PC-3 (cell line): ENCODE data around the gene HSD3B7. TPM values are rescaled to one million over a fixed set of nuclear protein-coding genes. Genes with fewer than 3 reads are reported as not detected.
A peak's percentile ranks its signal among the peaks of the same experiment; 100 is the strongest.

Experiments
- ATAC-seq: fragments of 200-7000 bp; cut with Tn5 transposase; 2 replicates; pipeline ENCODE4 v1.9.1; 2020; ENCODE audit warnings: mild to moderate bottlenecking, moderate library complexity
- BruUV-seq: library from RNA; stranded (reverse); fragments of 400-500 nt; replicated peaks from 2 replicates; lab custom pipeline; 2021; lab: Mats Ljungman, UMichigan
- CTCF ChIA-PET: fragments of 300-600 bp; sonication (Branson Sonifier 250); formaldehyde crosslinking; loops from one replicate; lab custom pipeline; 2022; ENCODE audit warnings: antibody characterized with exemption; lab: Charles Lee
- POLR2A ChIA-PET: fragments of 300-600 bp; sonication (Branson Sonifier 250); formaldehyde crosslinking; loops from one replicate; lab custom pipeline; 2022; ENCODE audit warnings: antibody characterized with exemption; ENCODE audit not compliant: unreplicated experiment; lab: Charles Lee
- DNase-seq: peaks from one replicate; pipeline ENCODE4 v3.0.0-alpha.2; 2015
- H2AFZ ChIP-seq: fragments of 300-600 bp; sonication (generic); 2 replicates; pipeline ENCODE4 v1.6.0; 2016; ENCODE audit warnings: antibody characterized with exemption, low read length
- H3F3A ChIP-seq: fragments of 300-600 bp; sonication (generic); one replicate; pipeline ENCODE4 v1.6.0; 2017; ENCODE audit warnings: antibody characterized with exemption, low read length, control low read depth, mild to moderate bottlenecking; ENCODE audit not compliant: unreplicated experiment
- H3K27ac ChIP-seq: fragments of 300-600 bp; sonication (generic); 2 replicates; pipeline ENCODE4 v1.5.1; 2016; ENCODE audit warnings: mild to moderate bottlenecking, low read length
- H3K27me3 ChIP-seq: fragments of 300-600 bp; sonication (generic); 2 replicates; pipeline ENCODE4 v1.6.1; 2016; ENCODE audit warnings: low read length, mixed read lengths
- H3K36me3 ChIP-seq: fragments of 300-600 bp; sonication (generic); 2 replicates; pipeline ENCODE4 v1.6.1; 2016; ENCODE audit warnings: low read depth, mixed run types, low read length, mixed read lengths
- H3K4me1 ChIP-seq: fragments of 300-600 bp; sonication (generic); 2 replicates; pipeline ENCODE4 v1.5.1; 2016; ENCODE audit warnings: low read length; ENCODE audit not compliant: insufficient read depth
- H3K4me2 ChIP-seq: fragments of 300-600 bp; sonication (generic); 2 replicates; pipeline ENCODE4 v1.6.0; 2016; ENCODE audit warnings: low read length
- H3K4me3 ChIP-seq: fragments of 300-600 bp; sonication (generic); 2 replicates; pipeline ENCODE4 v1.5.1; 2016; ENCODE audit warnings: mild to moderate bottlenecking, low read length, mixed read lengths
- H3K79me2 ChIP-seq: fragments of 300-600 bp; sonication (generic); 2 replicates; pipeline ENCODE4 v1.6.1; 2017; ENCODE audit warnings: low read length, mixed read lengths
- H3K9ac ChIP-seq: fragments of 300-600 bp; sonication (generic); 2 replicates; pipeline ENCODE4 v1.6.0; 2016; ENCODE audit warnings: mild to moderate bottlenecking, low read length
- H3K9me2 ChIP-seq: fragments of 300-600 bp; sonication (generic); replicated peaks from 2 replicates; pipeline ENCODE4 v1.6.1; 2016; ENCODE audit warnings: mixed run types, low read length, mixed read lengths
- H3K9me3 ChIP-seq: fragments of 300-600 bp; sonication (generic); 2 replicates; pipeline ENCODE4 v1.6.1; 2016; ENCODE audit warnings: low read length, mixed read lengths
- H4K20me1 ChIP-seq: fragments of 300-600 bp; sonication (generic); 2 replicates; pipeline ENCODE4 v1.6.1; 2016; ENCODE audit warnings: low read length, mixed read lengths
- EZH2 ChIP-seq: fragments of 300-600 bp; sonication (generic); IDR thresholded peaks from one replicate; pipeline ENCODE4 v1.6.1; 2017; ENCODE audit warnings: antibody characterized with exemption, mild to moderate bottlenecking, low read length; ENCODE audit not compliant: unreplicated experiment
- EZH2phosphoT487 ChIP-seq: fragments of 300-600 bp; sonication (generic); IDR thresholded peaks from 2 replicates; pipeline ENCODE4 v1.6.1; 2018; ENCODE audit warnings: mild to moderate bottlenecking, antibody characterized with exemption, low read length, borderline replicate concordance
- intact Hi-C: fragments of 100-400 bp; cut with micrococcal nuclease; formaldehyde crosslinking; loops from 2 replicates; pipeline ENCODE4 v1.9.0; 2023
- total RNA-seq: library from RNA; depleted of rRNA; stranded (reverse); fragments of >200 nt; gene quantifications from 2 replicates; pipeline ENCODE4 v1.2.3, GENCODE V29; 2014
- TF ChIP-seq, protein P1 (sequence below): fragments of 300-600 bp; sonication (generic); conservative IDR thresholded peaks from 2 replicates; pipeline ENCODE4 v1.5.1; 2017; ENCODE audit warnings: antibody characterized with exemption, low read depth, mild to moderate bottlenecking, low read length

HSD3B7 gene
- total RNA-seq, 1 experiment from 2014 or later, result 16.3 TPM

DNA sequence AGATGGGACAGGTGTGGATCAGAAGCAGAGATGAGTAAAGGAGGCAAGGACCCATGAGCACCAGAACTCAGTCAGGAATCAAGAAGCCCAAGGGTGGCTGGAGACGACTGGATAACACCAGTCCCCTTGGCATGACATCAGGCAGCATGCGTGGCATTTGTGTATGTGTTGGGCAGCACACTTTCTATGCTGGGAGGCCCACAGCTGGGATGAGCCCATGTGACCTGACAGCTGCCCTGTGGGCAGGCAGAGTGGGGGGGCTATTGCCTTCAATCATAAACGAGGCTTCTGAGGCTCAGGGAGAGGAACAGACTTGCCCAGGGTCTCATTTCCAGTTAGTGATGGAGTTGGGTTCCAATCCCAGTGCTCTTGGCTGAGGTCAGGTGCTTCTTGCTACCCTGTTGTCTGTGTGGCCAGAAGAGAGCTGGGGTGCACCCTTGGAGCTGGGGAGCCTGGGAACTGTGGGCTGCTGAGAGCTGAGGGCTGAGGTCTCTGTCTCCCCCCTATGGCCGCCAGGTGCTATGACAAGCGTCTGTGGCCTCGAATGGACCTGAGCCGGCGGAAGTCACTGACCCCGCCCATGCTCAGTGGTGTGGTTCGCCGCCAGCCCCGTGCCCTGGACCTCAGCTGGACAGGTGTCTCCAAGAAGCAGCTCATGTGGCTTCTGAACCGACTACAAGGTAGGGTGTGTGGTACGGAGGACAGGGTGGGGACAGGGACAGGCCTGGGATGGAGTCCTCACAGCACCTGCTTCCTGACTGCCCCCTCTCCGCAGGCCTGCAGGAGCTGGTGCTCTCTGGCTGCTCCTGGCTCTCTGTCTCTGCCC, 43.2 kb upstream of the HSD3B7 start:
- intact Hi-C loops, result no loop called here
- BruUV-seq, result no TSS peak

GRCh38 chr16:30942426-30942806, 42.6 kb upstream of the HSD3B7 start:
- H3K9me2 ChIP-seq, result no peaks in the 10 kb centered on the region
- ChIA-PET CTCF (interaction anchor here (0.6 to 1.3 kb wide), 6 partner anchors 12 to 926 kb away, joined by 3 to 7 read pairs (median 3); partner anchors contain the start of gene HSD3B7), POLR2A (no interaction called here)
- no peak for ATAC-seq
- no TSS peak for BruUV-seq
- DNase-seq, result no peak
- H3K27me3 ChIP-seq, result no peaks in the 10 kb centered on the region
- intact Hi-C loops, result no loop called here
- peaks cover 3% of the 10 kb centered on the region; the same call in 1 of the 2 replicates for H3K36me3 ChIP-seq
- TF ChIP-seq EZH2phosphoT487 (no peak), EZH2 (no peak)
- TF ChIP-seq, protein P1, sequence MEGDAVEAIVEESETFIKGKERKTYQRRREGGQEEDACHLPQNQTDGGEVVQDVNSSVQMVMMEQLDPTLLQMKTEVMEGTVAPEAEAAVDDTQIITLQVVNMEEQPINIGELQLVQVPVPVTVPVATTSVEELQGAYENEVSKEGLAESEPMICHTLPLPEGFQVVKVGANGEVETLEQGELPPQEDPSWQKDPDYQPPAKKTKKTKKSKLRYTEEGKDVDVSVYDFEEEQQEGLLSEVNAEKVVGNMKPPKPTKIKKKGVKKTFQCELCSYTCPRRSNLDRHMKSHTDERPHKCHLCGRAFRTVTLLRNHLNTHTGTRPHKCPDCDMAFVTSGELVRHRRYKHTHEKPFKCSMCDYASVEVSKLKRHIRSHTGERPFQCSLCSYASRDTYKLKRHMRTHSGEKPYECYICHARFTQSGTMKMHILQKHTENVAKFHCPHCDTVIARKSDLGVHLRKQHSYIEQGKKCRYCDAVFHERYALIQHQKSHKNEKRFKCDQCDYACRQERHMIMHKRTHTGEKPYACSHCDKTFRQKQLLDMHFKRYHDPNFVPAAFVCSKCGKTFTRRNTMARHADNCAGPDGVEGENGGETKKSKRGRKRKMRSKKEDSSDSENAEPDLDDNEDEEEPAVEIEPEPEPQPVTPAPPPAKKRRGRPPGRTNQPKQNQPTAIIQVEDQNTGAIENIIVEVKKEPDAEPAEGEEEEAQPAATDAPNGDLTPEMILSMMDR, result no peak
- H3K79me2 ChIP-seq, result no peaks in the 10 kb centered on the region
- no peaks in the 10 kb centered on the region for H3F3A ChIP-seq
- H3K9ac ChIP-seq, result no peak overlapping the region
- H4K20me1 ChIP-seq, result no peaks in the 10 kb centered on the region
- no peak overlapping the region for H3K4me3 ChIP-seq
- H3K4me2 ChIP-seq, result peak overlapping the region; percentile 48; the same call in 1 of the 2 replicates
- H2AFZ ChIP-seq, result no peak overlapping the region
- H3K4me1 ChIP-seq, result peaks cover 8% of the 10 kb centered on the region; the same call in 1 of the 2 replicates
- no peaks in the 10 kb centered on the region for H3K9me3 ChIP-seq
- H3K27ac ChIP-seq, result 0 out of 2 replicates have a peak overlapping the region, but pooled peaks have one; percentile 16

More for the DNA sequence above, 43.2 kb upstream of the HSD3B7 start:
- no peaks in the 10 kb centered on the region for H3K9me3 ChIP-seq
- POLR2A ChIA-PET, result no interaction called here
- peak; percentile 65 for DNase-seq
- H3K4me3 ChIP-seq, result no peak overlapping the region
- H2AFZ ChIP-seq, result no peak overlapping the region
- TF ChIP-seq, protein P1, result peak; percentile 78
- TF ChIP-seq EZH2phosphoT487 (no peak), EZH2 (no peak)
- ATAC-seq, result peak; percentile 85
- peaks cover 8% of the 10 kb centered on the region; the same call in 1 of the 2 replicates for H3K4me1 ChIP-seq
- H3K36me3 ChIP-seq, result peaks cover 3% of the 10 kb centered on the region; the same call in 1 of the 2 replicates
- H3K27ac ChIP-seq, result 0 out of 2 replicates have a peak overlapping the region, but pooled peaks have one; percentile 16
- peak overlapping the region; percentile 48; the same call in 1 of the 2 replicates for H3K4me2 ChIP-seq
- H3K9me2 ChIP-seq, result no peaks in the 10 kb centered on the region
- no peaks in the 10 kb centered on the region for H4K20me1 ChIP-seq
- H3K79me2 ChIP-seq, result no peaks in the 10 kb centered on the region
- no peak overlapping the region for H3K9ac ChIP-seq
- H3K27me3 ChIP-seq, result no peaks in the 10 kb centered on the region
- CTCF ChIA-PET, result interaction anchor here (0.6 to 1.3 kb wide), 6 partner anchors 13 to 927 kb away, joined by 3 to 7 read pairs (median 3); partner anchors contain the start of gene HSD3B7
- H3F3A ChIP-seq, result no peaks in the 10 kb centered on the region
